GM23338 (cell line): ENCODE data around the gene IMPG2. TPM values are rescaled to one million over a fixed set of nuclear protein-coding genes. Genes with fewer than 3 reads are reported as not detected.

ENCODE experiments used
- ATAC-seq: fragments of 200-7000 bp; cut with Tn5 transposase; 3 replicates; pipeline ENCODE4 v1.9.1; 2020
- DNase-seq: peaks from one replicate; pipeline ENCODE4 v3.0.0-alpha.2; 2015; ENCODE audit warnings: low spot score
- H2AFZ ChIP-seq: fragments of 200-600 bp; sonication (generic); 2 replicates; pipeline ENCODE4 v1.8.0; 2016; ENCODE audit warnings: antibody characterized with exemption, mild to moderate bottlenecking, moderate library complexity
- H3F3A ChIP-seq: fragments of 200-600 bp; sonication (generic); replicated peaks from 2 replicates; pipeline ENCODE4 v1.8.0; 2017; ENCODE audit warnings: antibody characterized with exemption, mixed run types, low read depth
- H3K27ac ChIP-seq: fragments of 200-600 bp; sonication (generic); 2 replicates; pipeline ENCODE4 v1.6.1; 2016; ENCODE audit warnings: low read depth
- H3K27me3 ChIP-seq: fragments of 200-600 bp; sonication (generic); 2 replicates; pipeline ENCODE4 v1.8.0; 2016; ENCODE audit warnings: mild to moderate bottlenecking, mixed run types, moderate library complexity; ENCODE audit not compliant: insufficient read depth
- H3K36me3 ChIP-seq: fragments of 200-600 bp; sonication (generic); 2 replicates; pipeline ENCODE4 v1.8.0; 2016; ENCODE audit warnings: mild to moderate bottlenecking; ENCODE audit not compliant: insufficient read depth
- H3K4me1 ChIP-seq: fragments of 200-600 bp; sonication (generic); 2 replicates; pipeline ENCODE4 v1.8.0; 2016; ENCODE audit warnings: mild to moderate bottlenecking, moderate library complexity; ENCODE audit not compliant: insufficient read depth
- H3K4me2 ChIP-seq: fragments of 200-600 bp; sonication (generic); 2 replicates; pipeline ENCODE4 v1.7.1; 2017; ENCODE audit warnings: mixed run types
- H3K4me3 ChIP-seq: fragments of 200-600 bp; sonication (generic); 2 replicates; pipeline ENCODE4 v1.6.1; 2016; ENCODE audit warnings: mixed run types
- H3K79me2 ChIP-seq: fragments of 200-600 bp; sonication (generic); replicated peaks from 2 replicates; pipeline ENCODE4 v1.8.0; 2017; ENCODE audit warnings: mild to moderate bottlenecking; ENCODE audit not compliant: insufficient read depth
- H3K9me2 ChIP-seq: fragments of 200-600 bp; sonication (generic); 2 replicates; pipeline ENCODE4 v1.8.0; 2017; ENCODE audit not compliant: insufficient read depth
- H4K20me1 ChIP-seq: fragments of 200-600 bp; sonication (generic); replicated peaks from 2 replicates; pipeline ENCODE4 v1.8.0; 2017; ENCODE audit warnings: mild to moderate bottlenecking; ENCODE audit not compliant: insufficient read depth
- H3K27ac Mint-ChIP-seq: 2 replicates; pipeline ENCODE4 v1.8.0; 2020; ENCODE audit warnings: inconsistent platforms, mild to moderate bottlenecking, moderate library complexity, mixed read lengths
- H3K27me3 Mint-ChIP-seq: 3 replicates; pipeline ENCODE4 v1.8.0; 2022; ENCODE audit warnings: low read depth, mild to moderate bottlenecking, moderate library complexity, mixed read lengths, inconsistent platforms; ENCODE audit not compliant: insufficient read depth, poor library complexity
- H3K36me3 Mint-ChIP-seq: 3 replicates; pipeline ENCODE4 v1.8.0; 2021; ENCODE audit warnings: low read depth, mild to moderate bottlenecking, inconsistent platforms, moderate library complexity, mixed read lengths
- H3K4me1 Mint-ChIP-seq: 3 replicates; pipeline ENCODE4 v1.8.0; 2020; ENCODE audit warnings: mild to moderate bottlenecking, inconsistent platforms, mixed read lengths
- H3K4me3 Mint-ChIP-seq: 3 replicates; pipeline ENCODE4 v1.8.0; 2021; ENCODE audit warnings: moderate library complexity, mild to moderate bottlenecking, inconsistent platforms, mixed read lengths
- H3K9me3 Mint-ChIP-seq: 3 replicates; pipeline ENCODE4 v1.8.0; 2020; ENCODE audit warnings: moderate library complexity, mild to moderate bottlenecking, inconsistent platforms, mixed read lengths
- CREB1 ChIP-seq: fragments of 250-450 bp; sonication (Bioruptor Pico); IDR thresholded peaks from 2 replicates; pipeline ENCODE4 v1.5.0; 2020; ENCODE audit warnings: low read depth, mild to moderate bottlenecking, moderate library complexity
- CTCF ChIP-seq, 2 experiments: fragments of 200-600 bp in 1 of 2; sonication (generic) in 1 of 2; conservative IDR thresholded peaks; 2 replicates each; pipeline versions ENCODE4 v1.5.1 to v1.6.1; 2016 to 2017; ENCODE audit warnings: antibody characterized with exemption in 2 of 2, low read depth in 2 of 2, mild to moderate bottlenecking in 2 of 2, moderate library complexity in 1 of 2
- EZH2 ChIP-seq: fragments of 200-600 bp; sonication (generic); IDR thresholded peaks from one replicate; pipeline ENCODE4 v1.8.0; 2017; ENCODE audit warnings: antibody characterized with exemption, mild to moderate bottlenecking, low read depth; ENCODE audit not compliant: unreplicated experiment
- EZH2phosphoT487 ChIP-seq: fragments of 200-600 bp; sonication (generic); IDR thresholded peaks from one replicate; pipeline ENCODE4 v1.8.1; 2018; ENCODE audit warnings: antibody characterized with exemption; ENCODE audit not compliant: unreplicated experiment
- JUNB ChIP-seq: IDR thresholded peaks from one replicate; pipeline ENCODE4 v1.6.1; 2016; ENCODE audit warnings: antibody characterized with exemption; ENCODE audit not compliant: unreplicated experiment
- NANOG ChIP-seq: IDR thresholded peaks from 2 replicates; pipeline ENCODE4 v1.6.1; 2016; ENCODE audit warnings: antibody characterized with exemption, borderline replicate concordance
- POLR2AphosphoS5 ChIP-seq: IDR thresholded peaks from 2 replicates; pipeline ENCODE4 v1.6.1; 2016; ENCODE audit warnings: antibody characterized with exemption, low read depth
- ZNF114 ChIP-seq: fragments of 250-450 bp; sonication (Bioruptor Pico); IDR thresholded peaks from 2 replicates; pipeline ENCODE4 v1.5.0; 2020; ENCODE audit warnings: mild to moderate bottlenecking, moderate library complexity
- ZNF331 ChIP-seq: fragments of 250-450 bp; sonication (Bioruptor Pico); IDR thresholded peaks from 2 replicates; pipeline ENCODE4 v1.5.0; 2020; ENCODE audit warnings: low read depth, mild to moderate bottlenecking, moderate library complexity
- ZNF462 ChIP-seq: fragments of 250-450 bp; sonication (Bioruptor Pico); IDR thresholded peaks from 2 replicates; pipeline ENCODE4 v1.5.0; 2020; ENCODE audit warnings: mild to moderate bottlenecking, moderate library complexity
- polyA plus RNA-seq: library from polyadenylated mRNA; unstranded; fragments of >200 nt; fragmentation: Nextera tagmentation; extraction: Ambion mirVana; gene quantifications from 2 replicates; pipeline ENCODE4 v1.2.1, GENCODE V29; 2016
- total RNA-seq: library from RNA; depleted of rRNA; stranded (reverse); fragments of >200 nt; shearing (Covaris generic); gene quantifications from 2 replicates; pipeline ENCODE4 v1.2.3, GENCODE V29; 2014
- TF ChIP-seq, protein P1 (sequence below): IDR thresholded peaks from 2 replicates; pipeline ENCODE4 v1.6.1; 2016; ENCODE audit warnings: antibody characterized with exemption
- TF ChIP-seq, protein P2 (sequence below): IDR thresholded peaks from one replicate; pipeline ENCODE4 v1.6.1; 2018; ENCODE audit warnings: antibody characterized with exemption; ENCODE audit not compliant: unreplicated experiment

IMPG2 gene
- total and polyA plus RNA-seq, 2 experiments from 2014 or later: not detected

DNA sequence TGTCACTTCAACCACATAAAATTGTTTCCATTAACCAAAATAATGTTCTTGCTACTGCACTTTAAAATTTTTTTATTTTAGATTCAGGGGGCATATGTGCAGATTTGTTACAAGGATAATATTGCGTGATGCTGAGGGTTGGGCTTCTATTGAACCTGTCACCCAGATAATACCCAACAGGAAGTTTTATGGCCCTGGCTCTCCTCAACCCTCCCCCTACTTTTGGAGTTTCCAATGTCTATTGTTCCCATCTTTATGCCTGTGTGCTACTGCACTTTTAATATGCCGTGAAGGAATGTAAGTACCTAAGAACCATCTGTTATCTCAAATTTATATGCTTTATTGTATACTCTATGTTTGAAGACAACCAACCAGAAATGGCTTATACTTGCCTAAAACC is 42.0 kb upstream of the IMPG2 start:
- no peaks in the 10 kb centered on the region for H4K20me1 ChIP-seq
- H3K79me2 ChIP-seq: no peaks in the 10 kb centered on the region
- H3K4me3 ChIP-seq: no peak overlapping the region
- H3K27me3 ChIP-seq: no peaks in the 10 kb centered on the region
- no peaks in the 10 kb centered on the region for H3F3A ChIP-seq
- TF ChIP-seq EZH2 (no peak), NANOG (no peak), CREB1 (CRISPR knock-in tag) (no peak), POLR2AphosphoS5 (no peak), ZNF462 (CRISPR knock-in tag) (no peak), CTCF (conservative IDR thresholded peaks at IDR 0.05; ENCODE audit: low read depth in 2 of 2) (no peak), ZNF331 (no peak), ZNF114 (CRISPR knock-in tag) (no peak), JUNB (no peak), EZH2phosphoT487 (no peak)
- TF ChIP-seq, protein P1, sequence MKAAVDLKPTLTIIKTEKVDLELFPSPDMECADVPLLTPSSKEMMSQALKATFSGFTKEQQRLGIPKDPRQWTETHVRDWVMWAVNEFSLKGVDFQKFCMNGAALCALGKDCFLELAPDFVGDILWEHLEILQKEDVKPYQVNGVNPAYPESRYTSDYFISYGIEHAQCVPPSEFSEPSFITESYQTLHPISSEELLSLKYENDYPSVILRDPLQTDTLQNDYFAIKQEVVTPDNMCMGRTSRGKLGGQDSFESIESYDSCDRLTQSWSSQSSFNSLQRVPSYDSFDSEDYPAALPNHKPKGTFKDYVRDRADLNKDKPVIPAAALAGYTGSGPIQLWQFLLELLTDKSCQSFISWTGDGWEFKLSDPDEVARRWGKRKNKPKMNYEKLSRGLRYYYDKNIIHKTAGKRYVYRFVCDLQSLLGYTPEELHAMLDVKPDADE: no peak
- TF ChIP-seq, protein P2, sequence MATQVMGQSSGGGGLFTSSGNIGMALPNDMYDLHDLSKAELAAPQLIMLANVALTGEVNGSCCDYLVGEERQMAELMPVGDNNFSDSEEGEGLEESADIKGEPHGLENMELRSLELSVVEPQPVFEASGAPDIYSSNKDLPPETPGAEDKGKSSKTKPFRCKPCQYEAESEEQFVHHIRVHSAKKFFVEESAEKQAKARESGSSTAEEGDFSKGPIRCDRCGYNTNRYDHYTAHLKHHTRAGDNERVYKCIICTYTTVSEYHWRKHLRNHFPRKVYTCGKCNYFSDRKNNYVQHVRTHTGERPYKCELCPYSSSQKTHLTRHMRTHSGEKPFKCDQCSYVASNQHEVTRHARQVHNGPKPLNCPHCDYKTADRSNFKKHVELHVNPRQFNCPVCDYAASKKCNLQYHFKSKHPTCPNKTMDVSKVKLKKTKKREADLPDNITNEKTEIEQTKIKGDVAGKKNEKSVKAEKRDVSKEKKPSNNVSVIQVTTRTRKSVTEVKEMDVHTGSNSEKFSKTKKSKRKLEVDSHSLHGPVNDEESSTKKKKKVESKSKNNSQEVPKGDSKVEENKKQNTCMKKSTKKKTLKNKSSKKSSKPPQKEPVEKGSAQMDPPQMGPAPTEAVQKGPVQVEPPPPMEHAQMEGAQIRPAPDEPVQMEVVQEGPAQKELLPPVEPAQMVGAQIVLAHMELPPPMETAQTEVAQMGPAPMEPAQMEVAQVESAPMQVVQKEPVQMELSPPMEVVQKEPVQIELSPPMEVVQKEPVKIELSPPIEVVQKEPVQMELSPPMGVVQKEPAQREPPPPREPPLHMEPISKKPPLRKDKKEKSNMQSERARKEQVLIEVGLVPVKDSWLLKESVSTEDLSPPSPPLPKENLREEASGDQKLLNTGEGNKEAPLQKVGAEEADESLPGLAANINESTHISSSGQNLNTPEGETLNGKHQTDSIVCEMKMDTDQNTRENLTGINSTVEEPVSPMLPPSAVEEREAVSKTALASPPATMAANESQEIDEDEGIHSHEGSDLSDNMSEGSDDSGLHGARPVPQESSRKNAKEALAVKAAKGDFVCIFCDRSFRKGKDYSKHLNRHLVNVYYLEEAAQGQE: no peak
- DNase-seq: no peak
- ATAC-seq: no peak
- no peak overlapping the region for H2AFZ ChIP-seq
- H3K36me3 ChIP-seq: no peaks in the 10 kb centered on the region
- Mint-ChIP-seq H3K9me3 (peaks cover 3% of the 10 kb centered on the region; the same call in 1 of the 3 replicates), H3K27ac (no peak overlapping the region), H3K4me1 (no peaks in the 10 kb centered on the region), H3K4me3 (no peak overlapping the region), H3K36me3 (peaks cover 9% of the 10 kb centered on the region), H3K27me3 (peaks cover 2% of the 10 kb centered on the region)
- no peak overlapping the region for H3K4me2 ChIP-seq
- H3K9me2 ChIP-seq: no peaks in the 10 kb centered on the region
- no peak overlapping the region for H3K27ac ChIP-seq
- no peaks in the 10 kb centered on the region for H3K4me1 ChIP-seq
